KMS-11 (cell line): ENCODE data around the gene NCBP3.

ENCODE experiments used
- H2AFZ ChIP-seq: fragments of 200-600 bp; sonication (generic); 2 replicates; pipeline ENCODE4 v1.6.1; 2016; ENCODE audit warnings: antibody characterized with exemption, mixed run types, low read depth
- H3K27ac ChIP-seq: fragments of 200-600 bp; sonication (generic); 2 replicates; pipeline ENCODE4 v1.6.1; 2016; ENCODE audit warnings: mild to moderate bottlenecking, mixed run types
- H3K27me3 ChIP-seq: fragments of 200-600 bp; sonication (generic); 2 replicates; pipeline ENCODE4 v1.6.1; 2017; ENCODE audit warnings: mild to moderate bottlenecking, low read depth, mixed run types, moderate library complexity; ENCODE audit not compliant: insufficient read depth
- H3K36me3 ChIP-seq: fragments of 200-600 bp; sonication (generic); 2 replicates; pipeline ENCODE4 v1.6.1; 2017; ENCODE audit warnings: mild to moderate bottlenecking, mixed run types; ENCODE audit not compliant: insufficient read depth
- H3K4me1 ChIP-seq: fragments of 200-600 bp; sonication (generic); 2 replicates; pipeline ENCODE4 v1.6.1; 2016; ENCODE audit warnings: mild to moderate bottlenecking, low read depth, mixed run types; ENCODE audit not compliant: poor library complexity, severe bottlenecking
- H3K4me2 ChIP-seq: fragments of 200-600 bp; sonication (generic); 2 replicates; pipeline ENCODE4 v1.7.0; 2016; ENCODE audit warnings: mild to moderate bottlenecking, mixed run types
- H3K4me3 ChIP-seq: fragments of 200-600 bp; sonication (generic); IDR thresholded peaks from 2 replicates; pipeline ENCODE4 v1.6.1; 2017; ENCODE audit warnings: low read depth, low read length, mixed read lengths; ENCODE audit not compliant: insufficient read depth
- H3K79me2 ChIP-seq: fragments of 200-600 bp; sonication (generic); 2 replicates; pipeline ENCODE4 v1.6.1; 2016; ENCODE audit warnings: low read depth, mixed run types; ENCODE audit not compliant: insufficient read depth
- H3K9ac ChIP-seq: fragments of 200-600 bp; sonication (generic); 2 replicates; pipeline ENCODE4 v1.6.1; 2016; ENCODE audit warnings: mild to moderate bottlenecking, mixed run types
- H4K20me1 ChIP-seq: fragments of 200-600 bp; sonication (generic); 2 replicates; pipeline ENCODE4 v1.6.1; 2016; ENCODE audit warnings: mild to moderate bottlenecking, mixed run types; ENCODE audit not compliant: insufficient read depth
- TF ChIP-seq, protein P1 (sequence below): fragments of 200-600 bp; sonication (generic); conservative IDR thresholded peaks from 2 replicates; pipeline ENCODE4 v1.6.1; 2017; ENCODE audit warnings: low read depth, mild to moderate bottlenecking, antibody characterized with exemption, low read length, moderate library complexity, mixed read lengths

Gene NCBP3

DNA sequence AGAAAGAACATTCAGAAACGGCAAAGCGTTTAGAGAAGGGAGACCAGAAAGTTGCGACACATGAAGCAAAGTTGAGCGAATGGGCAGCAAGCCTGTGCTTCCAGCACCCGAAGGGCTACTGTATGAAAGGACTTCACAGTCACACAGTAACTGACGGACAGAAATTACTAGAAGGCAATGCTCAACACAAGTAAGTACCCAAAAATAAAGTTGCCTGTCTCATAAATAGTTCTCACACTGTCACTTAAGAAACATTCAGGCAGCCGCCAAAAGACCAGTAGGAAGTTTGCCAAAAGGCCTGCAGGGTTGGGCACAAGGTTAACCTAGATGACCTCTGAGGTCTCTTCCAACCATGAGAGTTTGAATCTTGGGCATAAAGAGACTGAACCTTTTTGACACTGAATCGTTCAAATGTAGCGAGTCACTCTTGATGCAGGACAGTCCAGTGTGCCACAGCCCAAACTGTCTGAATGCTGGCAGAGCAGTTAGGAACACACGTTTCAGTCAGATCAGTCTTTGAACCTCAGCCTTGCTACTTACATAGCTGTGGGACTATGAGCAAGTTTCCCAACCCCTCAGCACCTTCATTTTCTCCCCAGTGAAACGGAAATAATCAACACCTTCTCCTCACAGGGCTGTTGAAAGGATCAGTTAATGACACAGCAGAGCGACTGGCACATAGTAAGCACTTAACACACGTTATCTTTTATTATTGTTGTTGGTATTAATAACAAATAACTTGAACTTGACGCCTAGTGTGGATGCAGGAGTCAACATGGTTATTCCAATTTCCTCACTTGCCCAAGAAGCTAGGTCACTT lies 10.4 kb downstream of the NCBP3 start:
- no peak overlapping the region for H3K27ac ChIP-seq
- H3K27me3 ChIP-seq = no peaks in the 10 kb centered on the region
- H3K4me2 ChIP-seq = no peak overlapping the region
- no peaks in the 10 kb centered on the region; the same call in 1 of the 2 replicates for H3K36me3 ChIP-seq
- no peak overlapping the region for H3K4me3 ChIP-seq
- no peaks in the 10 kb centered on the region for H3K79me2 ChIP-seq
- H4K20me1 ChIP-seq = no peaks in the 10 kb centered on the region
- H2AFZ ChIP-seq = no peak overlapping the region
- TF ChIP-seq, protein P1, sequence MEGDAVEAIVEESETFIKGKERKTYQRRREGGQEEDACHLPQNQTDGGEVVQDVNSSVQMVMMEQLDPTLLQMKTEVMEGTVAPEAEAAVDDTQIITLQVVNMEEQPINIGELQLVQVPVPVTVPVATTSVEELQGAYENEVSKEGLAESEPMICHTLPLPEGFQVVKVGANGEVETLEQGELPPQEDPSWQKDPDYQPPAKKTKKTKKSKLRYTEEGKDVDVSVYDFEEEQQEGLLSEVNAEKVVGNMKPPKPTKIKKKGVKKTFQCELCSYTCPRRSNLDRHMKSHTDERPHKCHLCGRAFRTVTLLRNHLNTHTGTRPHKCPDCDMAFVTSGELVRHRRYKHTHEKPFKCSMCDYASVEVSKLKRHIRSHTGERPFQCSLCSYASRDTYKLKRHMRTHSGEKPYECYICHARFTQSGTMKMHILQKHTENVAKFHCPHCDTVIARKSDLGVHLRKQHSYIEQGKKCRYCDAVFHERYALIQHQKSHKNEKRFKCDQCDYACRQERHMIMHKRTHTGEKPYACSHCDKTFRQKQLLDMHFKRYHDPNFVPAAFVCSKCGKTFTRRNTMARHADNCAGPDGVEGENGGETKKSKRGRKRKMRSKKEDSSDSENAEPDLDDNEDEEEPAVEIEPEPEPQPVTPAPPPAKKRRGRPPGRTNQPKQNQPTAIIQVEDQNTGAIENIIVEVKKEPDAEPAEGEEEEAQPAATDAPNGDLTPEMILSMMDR = no peak
- no peak overlapping the region for H3K9ac ChIP-seq
- H3K4me1 ChIP-seq = no peaks in the 10 kb centered on the region

DNA sequence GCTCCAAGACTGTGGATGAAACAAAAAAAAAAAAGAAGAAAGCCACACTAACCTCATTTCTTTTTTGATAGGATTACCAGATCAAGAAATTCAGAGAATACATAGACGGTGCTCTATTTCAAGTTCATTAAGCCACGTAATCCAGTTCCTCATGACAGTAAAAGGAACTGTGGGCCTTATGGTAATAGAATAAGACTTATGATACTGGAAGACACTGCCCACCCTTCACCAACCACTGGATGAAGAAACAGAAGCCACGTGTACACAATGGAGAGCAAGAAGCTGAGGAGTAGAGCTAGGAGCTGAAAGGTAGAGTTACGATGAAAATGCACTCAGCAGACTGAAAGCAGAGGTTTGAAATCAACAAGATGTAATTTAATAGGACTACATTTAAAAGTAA lies 11.2 kb downstream of the NCBP3 start:
- H2AFZ ChIP-seq = no peak overlapping the region
- no peaks in the 10 kb centered on the region for H3K4me1 ChIP-seq
- no peak overlapping the region for H3K27ac ChIP-seq
- TF ChIP-seq, protein P1 = no peak
- H3K79me2 ChIP-seq = no peaks in the 10 kb centered on the region
- H3K27me3 ChIP-seq = no peaks in the 10 kb centered on the region
- H4K20me1 ChIP-seq = no peaks in the 10 kb centered on the region
- no peaks in the 10 kb centered on the region for H3K36me3 ChIP-seq
- no peak overlapping the region for H3K9ac ChIP-seq
- H3K4me2 ChIP-seq = no peak overlapping the region
- no peak overlapping the region for H3K4me3 ChIP-seq

DNA sequence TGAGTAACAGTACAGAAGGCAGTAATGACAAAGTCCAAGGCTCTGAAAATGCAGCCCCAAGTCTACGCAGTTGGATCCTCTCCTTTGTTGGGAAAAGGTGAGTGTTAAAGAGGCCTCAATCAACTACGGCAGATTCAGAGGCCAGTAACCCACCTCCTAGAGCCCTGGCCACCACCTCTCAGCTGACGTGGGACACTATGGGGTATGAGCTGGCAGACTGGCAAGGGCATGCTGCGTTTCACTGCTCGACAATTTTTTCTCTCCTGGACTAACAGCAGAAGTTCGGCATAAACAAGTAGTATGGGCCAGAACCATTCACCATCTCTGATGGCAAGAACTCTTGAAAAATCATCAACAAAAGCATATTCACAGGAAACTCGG lies 17.2 kb downstream of the NCBP3 start:
- H3K4me2 ChIP-seq = no peak overlapping the region
- no peaks in the 10 kb centered on the region for H3K27me3 ChIP-seq
- H2AFZ ChIP-seq = no peak overlapping the region
- no peak overlapping the region for H3K4me3 ChIP-seq
- no peaks in the 10 kb centered on the region for H3K4me1 ChIP-seq
- no peaks in the 10 kb centered on the region for H3K36me3 ChIP-seq
- no peak overlapping the region for H3K27ac ChIP-seq
- TF ChIP-seq, protein P1 = no peak
- no peaks in the 10 kb centered on the region for H3K79me2 ChIP-seq
- H3K9ac ChIP-seq = no peak overlapping the region
- H4K20me1 ChIP-seq = no peaks in the 10 kb centered on the region

DNA sequence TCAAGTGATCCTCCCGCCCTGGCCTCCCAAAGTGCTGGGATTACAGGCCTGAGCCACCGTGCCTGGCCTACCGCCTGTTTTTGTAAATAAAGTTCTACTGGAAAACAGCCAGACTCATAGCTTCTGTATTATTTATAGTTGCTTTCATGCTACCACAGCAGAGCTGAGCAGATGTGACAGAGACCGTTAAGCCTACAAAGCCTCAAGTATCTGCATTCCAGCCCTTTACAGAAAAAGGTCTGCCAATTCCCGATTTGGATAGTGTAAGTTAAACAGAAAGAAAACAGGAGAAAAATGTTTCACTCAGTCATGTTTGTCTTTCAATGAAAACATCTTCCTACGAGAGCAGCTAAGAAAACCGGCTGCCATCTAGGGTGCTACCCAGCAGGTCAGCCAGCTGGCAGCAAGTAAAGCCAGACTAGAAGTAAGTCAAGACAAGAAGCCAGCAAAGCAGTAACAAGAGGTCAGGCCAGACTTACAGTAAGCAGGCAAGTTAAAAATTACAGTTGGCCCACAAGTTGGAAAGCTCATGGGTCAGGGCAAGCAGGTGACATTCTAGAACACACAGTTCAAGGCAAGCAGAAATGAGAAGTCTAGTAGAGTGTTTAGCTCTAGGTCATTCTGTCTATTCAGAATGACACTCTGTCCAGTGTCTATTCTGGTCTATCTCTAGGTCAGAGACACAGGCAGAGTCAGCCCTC lies 17.7 kb downstream of the NCBP3 start:
- H3K36me3 ChIP-seq = no peaks in the 10 kb centered on the region
- no peak overlapping the region for H2AFZ ChIP-seq
- no peaks in the 10 kb centered on the region for H3K79me2 ChIP-seq
- TF ChIP-seq, protein P1 = no peak
- H4K20me1 ChIP-seq = no peaks in the 10 kb centered on the region
- no peaks in the 10 kb centered on the region for H3K27me3 ChIP-seq
- H3K4me2 ChIP-seq = no peak overlapping the region
- H3K4me3 ChIP-seq = no peak overlapping the region
- H3K9ac ChIP-seq = no peak overlapping the region
- H3K27ac ChIP-seq = no peak overlapping the region
- no peaks in the 10 kb centered on the region for H3K4me1 ChIP-seq
